HuH-7 (cell line): ENCODE results near the gene NDEL1.

Experiments
- DNase-seq: peaks from one replicate; pipeline ENCODE4 v3.0.0; 2011; ENCODE audit warnings: low spot score

The NDEL1 gene

GRCh38 chr17:8504460-8505207, 69.0 kb downstream of the NDEL1 start:
- no peak for DNase-seq

GRCh38 chr17:8506145-8506544, 70.5 kb downstream of the NDEL1 start:
- DNase-seq, result no peak

DNA sequence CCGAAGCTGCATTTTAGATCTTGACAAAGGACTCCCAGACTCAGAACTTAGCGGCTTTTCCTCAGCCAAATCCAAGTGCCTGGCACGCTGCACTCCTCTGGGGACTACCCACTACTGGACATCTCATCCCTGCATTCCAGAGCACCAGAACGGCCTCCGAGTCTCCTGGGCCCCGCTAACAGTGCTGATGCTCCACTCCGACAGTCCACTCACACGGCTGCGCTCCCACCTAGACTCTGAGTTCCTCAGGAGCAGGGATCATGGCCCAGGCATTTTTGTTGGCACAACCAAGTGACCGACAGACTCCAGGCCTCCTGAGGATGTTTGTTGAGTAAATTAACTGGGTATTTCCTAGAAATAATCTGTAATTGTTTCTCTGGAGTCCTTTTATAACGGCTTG, 79.1 kb downstream of the NDEL1 start:
- no peak for DNase-seq
